Limb (tissue), 2 donors: ENCODE data around the gene TBC1D24.

Source experiments
- DNase-seq, 2 donors: peaks; one replicate each; pipeline ENCODE4 v3.0.0-alpha.2; 2016; ENCODE audit errors: extremely low spot score in 2 of 2

Gene TBC1D24

DNA sequence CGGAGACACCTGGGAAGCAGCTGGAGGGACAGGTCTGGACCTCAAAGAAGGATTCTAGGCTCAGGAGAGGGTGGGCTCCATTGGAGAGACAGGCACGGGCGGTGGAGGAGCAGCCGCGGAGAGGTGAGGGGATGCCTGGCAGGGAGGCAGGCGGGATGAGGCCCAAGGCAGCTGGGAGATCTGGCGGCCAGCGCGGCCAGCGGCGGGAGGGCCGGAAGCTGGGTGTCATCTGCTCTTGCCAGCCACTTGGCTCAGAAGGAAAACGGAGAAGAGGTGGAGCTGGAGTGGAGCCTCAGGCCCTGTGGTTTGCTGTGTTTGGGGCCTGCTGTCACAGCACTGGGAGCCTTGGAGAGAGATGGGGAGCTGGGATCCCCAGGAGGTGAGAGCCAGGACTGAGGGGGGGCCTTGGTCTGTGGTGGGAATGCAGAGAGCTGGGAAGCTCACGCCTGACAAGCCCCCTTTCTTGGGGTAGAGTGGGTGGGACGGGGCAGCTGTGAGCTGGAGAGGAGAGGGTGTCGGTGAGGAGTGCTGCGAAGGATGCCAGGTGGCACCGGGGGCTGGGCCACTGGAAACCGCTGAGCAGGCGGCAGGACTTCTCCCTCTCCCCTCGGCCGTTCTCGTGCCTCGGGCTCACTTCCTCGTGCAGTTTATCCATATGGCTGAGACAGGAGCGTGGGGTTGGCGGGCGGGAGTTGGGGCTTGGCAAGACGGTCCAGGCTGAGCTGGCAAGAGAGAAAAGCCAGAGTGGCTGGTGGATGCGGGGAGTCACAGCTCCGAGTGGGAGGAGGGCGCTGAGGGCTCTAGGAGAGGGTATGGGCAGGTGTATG, 8.0 kb downstream of the TBC1D24 start:
- DNase-seq: peak in 1 of 2 donors; percentile 56

DNA sequence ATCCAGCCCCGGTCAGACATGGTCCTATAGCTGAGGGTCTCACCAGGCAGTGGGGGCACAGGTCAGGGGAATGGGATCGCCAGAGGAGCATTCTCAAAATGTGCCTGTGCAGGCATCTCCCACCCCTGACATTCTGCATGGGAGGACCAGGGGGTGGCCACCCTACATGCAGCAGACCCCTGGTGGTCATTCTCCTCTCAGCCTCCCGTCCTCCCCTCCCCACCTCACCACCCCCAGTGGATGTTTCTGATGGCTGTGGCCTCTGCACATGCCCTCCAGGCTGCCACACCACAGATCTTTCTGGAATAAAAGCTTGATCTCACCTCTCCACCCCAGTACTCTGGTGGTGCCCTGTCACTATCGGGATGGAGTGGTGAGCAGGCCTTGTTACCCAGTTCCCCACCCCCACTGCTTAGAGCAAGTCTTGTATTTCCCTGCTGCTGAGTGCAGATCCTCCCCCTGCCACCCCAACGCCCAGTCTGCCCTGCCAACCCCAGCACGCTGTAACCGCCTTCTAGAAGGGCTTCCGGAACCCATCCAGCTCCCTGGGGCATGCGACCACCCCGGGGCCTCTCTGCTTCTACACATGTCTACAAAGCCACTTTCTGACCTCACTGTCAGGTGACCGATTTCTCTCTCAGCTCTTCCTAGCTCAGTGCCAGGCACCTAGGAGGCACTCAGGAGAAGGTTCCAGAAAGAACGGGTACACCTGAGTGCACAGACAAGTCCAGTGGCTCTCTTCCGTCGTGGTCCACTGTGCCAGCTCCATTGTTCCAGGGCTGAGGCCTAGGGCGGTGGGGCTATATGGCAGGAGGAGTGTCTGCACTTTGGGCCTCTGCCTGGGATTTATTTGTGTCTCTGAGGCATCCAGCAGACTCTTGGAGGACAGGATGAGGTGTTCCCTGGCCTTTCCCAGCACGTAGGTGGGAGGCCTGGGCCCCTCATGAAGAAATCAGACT, 9.3 kb downstream of the TBC1D24 start:
- DNase-seq: no peak

DNA sequence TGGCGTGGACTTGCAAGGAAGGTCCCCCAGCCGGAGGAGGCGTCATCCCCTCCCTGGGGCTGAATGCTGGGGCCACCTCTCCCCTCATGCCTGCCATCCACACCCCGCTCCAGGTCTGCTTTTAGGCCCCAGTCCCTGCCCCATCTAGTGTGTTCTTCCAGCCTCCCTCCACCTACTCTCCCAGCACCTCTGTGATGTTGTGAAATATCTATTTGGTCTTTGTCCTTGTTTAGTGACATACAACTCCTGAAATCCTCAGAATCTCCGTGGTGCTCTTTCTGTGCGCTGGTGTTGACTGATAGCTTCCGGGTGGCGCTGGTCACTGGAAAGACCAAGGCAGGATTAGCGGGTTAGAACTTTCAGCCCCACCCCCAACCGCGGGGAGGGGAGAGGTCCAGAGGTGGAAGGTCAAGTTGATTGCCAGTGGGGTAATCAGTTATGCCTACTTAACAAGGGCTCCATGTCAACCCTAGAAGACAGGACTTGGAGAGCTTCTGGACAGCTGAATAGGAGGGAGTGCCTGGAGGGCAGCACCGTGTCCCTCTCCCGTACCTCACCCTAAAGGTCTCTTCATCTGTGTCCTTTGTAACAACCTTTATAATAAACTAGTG, 10.1 kb downstream of the TBC1D24 start:
- no peak for DNase-seq

DNA sequence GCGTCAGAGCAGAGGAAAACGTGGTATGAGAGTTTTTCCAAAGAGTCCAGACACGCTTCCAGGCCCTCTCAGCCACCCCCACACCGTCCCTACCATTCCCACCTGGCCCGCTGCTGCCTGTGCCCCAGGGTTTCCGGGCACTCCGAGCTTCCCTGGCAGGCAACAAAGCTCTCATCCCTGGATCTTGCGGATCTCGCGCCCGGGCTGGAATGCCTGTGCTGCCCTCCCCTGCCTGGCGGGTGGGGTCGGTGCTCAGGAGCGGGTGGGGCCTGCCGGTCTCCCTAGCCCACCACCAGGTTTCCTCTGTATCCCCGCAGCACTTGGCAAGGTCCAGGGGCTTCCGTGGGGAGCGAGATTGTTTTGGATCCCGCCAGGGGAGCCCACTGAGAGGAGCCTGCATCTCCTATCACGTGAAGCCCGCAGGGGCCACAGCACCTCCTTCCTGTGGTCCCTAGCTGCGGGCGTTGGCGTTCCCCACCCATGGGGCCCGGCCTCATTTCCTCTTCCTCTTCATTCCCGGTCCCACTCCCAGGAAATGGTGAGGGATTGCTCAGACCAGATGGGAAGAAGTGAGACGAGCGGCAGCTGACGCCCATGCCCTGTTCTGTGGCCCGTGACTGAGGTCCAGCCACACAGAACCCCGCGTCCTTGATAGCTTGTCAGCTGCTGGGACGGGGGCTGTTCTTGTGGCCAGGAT, 11.0 kb downstream of the TBC1D24 start:
- DNase-seq: no peak

DNA sequence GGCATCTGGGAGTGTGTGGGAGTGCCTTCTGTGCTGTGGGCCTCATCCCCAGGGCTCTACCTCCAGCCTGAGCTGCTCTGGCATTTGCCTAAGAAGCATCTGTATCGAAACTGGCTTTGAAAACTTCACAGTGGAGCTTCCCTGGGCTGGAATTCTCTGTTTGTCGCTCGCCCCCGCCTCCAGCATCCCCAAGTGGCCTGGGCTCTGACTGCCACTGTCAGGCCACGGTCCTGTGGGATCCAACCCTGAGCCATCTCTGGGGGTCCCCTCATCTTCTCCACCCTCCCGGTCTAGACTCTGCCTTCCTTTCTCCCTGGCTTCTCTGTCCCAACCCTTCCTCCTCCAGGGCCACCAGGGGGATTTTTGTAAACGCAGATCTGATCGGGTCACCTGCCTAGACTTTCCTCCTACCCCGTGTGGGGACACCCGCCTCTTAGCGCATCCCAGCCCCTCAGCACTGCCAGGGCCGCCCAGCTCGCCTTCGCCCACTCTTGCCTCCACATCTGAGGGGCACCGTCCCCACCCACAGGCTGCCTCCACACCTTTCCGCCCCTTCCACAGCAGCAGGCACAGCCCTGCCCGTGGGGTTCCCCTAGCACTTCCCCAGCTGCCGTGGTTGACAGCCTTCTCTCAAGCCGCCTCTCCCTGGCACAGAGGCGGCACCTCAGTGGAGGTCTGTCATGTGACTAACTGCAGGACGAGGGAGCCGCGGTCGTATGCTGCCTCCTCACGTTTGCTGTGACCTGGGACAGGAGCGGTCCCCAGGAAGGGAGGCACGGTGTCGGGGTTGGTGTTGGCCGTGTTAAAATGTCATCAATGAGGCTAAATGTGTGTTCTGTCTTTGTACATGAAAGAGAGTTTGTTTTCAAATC, 12.0 kb downstream of the TBC1D24 start:
- DNase-seq: no peak

DNA sequence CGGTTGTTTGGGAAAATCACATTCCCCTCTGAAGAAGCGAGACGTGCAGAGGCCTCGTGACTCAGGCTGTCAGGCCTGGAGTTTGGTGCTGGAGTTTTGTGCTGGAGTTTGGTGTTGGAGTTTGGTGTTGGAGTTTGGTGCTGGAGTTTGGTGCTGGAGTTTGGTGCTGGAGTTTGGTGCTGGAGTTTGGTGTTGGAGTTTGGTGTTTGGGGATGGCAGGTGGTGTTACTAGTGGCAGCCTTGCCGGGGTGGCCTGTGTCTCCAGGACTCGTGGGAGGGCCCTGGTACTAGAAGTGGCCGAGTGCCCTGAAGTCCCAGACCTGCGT, 12.6 kb downstream of the TBC1D24 start:
- no peak for DNase-seq

DNA sequence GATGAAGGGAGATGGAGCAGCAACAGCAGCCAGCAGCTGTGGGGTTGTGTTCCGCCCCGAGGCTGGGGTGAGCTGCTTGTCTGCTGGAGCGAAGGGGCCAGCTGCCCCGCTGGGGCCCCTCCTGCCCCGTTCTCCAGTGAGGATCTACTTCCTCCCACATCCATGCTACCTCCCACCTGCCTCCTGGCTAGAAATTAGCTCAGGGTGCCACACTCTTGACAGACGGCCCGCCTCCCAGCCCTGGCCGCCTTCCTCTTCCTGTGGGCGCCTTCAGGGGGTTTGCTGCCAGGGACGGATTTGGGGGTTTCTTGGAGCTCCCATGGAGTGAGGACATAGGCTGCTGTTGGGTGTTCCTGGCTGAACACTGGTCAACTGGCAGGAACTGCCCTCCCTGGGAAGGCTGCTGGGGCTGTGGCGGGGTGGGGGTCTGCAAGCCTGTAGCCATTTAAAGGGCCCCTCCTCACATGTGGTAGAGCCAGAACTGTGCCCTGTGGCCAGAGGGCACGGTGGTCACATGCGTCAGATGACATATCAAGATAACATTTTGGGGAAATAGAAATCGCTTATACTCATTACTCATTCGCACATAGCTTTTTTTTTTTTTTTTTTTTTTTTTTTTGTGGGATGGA, 13.1 kb downstream of the TBC1D24 start:
- no peak for DNase-seq

DNA sequence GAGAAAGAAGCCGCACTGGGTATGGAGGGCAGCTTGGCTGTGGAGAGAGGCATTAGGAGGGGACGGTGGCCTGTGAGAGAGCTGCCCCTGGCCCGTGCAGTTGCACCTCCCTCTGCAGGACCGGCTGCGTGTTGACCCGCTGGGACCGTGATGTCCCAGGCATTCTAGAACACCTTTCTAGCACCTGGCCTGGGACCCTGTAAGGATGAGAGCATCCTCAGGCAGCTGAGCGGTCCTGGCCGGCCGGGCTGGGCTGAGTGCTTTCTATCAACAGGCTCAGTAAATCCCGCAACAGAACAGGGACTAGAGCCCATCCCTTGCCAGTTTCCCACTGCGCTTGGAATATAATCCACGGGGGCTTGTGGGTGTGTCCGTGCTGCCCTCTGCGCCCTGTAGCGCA, 14.7 kb downstream of the TBC1D24 start:
- no peak for DNase-seq

DNA sequence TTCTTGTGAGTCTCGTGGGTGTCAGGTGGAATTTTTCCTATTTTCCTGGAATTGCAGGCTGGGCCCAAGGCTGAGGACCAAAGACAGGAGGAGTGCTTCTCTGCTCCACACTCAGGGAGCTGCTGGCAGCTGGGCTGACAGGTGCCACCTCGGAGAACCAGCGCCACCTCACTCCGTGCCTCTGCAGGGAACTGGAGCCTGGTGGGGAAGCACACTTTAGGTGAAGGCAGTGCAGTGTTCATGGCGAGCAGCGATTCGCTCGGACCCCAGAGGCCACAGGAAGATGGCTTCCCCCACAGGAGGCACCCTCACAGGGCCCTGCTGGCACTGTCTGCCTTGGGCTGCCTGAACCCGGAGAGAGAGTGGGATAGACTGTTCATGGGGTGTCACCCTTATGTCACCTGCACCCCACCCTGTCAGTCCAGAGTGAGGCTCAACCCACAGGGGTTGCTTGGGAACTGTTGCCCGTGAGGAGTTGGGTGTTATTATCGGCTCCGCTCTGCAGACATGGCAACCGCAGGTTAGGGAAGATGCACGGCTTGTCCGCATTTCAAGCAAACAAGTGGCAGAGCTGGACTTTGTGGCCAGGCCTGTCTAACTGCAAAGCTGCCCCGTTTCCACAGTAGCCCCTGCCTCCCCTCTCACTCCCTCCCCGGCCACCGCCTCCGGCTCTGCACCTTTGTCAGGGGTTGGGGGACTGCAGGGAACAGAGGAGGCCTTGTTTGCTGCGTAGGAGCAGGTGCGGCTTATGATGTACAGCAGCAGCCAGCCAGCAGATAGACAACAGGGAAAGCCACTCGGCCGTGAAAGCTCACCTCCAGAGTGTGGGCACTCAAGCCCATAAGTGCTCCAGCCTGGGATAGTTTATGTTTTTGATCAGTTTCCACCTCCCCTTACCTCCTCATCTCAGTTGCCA, 15.5 kb downstream of the TBC1D24 start:
- DNase-seq: no peak

DNA sequence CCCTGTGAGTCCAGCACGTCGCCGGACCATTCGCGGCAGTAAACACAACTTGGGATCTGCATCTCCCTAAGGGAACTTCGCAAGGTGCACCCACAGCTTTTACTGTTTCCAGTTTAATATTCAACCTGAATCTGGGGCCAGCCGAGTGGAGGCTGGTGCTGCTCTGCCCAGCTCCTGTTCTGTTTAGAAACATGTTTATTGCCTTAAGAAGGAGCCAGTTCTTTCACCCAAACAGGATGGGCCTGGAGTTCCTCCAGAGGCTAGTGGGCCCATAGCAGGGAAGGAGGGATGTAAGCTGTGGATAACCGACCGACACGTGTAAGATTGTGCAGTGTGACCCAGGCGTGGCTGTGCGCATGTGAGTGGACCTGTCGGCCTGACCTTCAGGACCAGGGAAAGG, 17.4 kb downstream of the TBC1D24 start:
- DNase-seq: no peak

DNA sequence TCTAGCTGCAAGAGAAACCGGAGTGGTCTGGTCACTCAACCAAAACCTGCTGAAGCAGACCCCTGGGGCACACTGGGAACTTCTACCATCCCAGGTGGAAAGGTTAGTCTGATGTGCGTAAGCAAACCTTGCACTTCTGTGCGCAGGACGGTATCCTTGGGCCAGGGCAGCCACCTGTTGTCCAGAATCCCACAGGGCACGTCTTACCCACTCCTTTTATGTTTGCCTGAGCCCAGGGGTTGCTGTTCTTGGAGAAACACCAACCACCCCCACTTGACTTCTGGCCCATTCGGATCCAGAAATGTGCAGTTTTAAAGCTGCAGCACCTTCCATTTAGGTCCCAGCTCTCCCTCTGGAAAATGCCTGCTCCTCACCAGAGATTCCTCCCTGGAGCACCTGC, 18.7 kb downstream of the TBC1D24 start:
- no peak for DNase-seq

DNA sequence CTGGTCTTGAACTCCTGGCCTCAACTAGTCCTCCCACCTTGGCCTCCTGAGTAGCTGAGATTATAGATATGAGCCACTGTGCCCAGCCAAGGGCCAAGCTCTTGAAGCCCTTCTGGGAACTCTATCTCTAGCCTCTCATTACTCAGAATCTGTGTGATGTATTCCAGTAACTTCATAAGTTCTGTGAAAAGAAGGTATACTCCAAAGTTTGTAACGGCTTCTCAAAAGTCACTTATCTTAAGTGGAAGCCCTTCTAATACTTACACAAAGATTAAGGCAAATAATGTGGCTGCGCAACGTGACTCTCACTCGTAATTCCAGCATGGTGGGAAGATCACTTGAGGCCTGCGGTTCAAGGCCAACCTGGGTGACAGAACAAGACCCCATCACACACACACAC, 19.7 kb downstream of the TBC1D24 start:
- DNase-seq: no peak

DNA sequence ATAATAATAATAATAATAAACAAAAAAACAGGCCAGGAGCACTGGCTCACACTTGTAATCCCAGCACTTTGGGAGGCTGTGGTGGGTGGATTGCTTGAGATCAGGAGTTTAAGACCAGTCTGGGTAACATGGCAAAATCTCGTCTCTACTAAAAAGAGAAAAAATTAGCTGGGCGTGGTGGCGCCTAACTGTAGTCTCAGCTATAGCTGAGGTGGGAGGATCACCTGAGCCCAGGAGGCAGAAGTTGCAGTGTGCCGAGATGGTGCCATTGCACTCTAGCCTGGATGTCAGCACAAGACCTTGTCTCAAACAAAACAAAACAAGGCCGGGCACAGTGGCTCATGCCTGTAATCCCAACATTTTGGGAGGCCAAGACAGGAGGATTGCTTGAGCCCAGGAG, 20.1 kb downstream of the TBC1D24 start:
- no peak for DNase-seq

DNA sequence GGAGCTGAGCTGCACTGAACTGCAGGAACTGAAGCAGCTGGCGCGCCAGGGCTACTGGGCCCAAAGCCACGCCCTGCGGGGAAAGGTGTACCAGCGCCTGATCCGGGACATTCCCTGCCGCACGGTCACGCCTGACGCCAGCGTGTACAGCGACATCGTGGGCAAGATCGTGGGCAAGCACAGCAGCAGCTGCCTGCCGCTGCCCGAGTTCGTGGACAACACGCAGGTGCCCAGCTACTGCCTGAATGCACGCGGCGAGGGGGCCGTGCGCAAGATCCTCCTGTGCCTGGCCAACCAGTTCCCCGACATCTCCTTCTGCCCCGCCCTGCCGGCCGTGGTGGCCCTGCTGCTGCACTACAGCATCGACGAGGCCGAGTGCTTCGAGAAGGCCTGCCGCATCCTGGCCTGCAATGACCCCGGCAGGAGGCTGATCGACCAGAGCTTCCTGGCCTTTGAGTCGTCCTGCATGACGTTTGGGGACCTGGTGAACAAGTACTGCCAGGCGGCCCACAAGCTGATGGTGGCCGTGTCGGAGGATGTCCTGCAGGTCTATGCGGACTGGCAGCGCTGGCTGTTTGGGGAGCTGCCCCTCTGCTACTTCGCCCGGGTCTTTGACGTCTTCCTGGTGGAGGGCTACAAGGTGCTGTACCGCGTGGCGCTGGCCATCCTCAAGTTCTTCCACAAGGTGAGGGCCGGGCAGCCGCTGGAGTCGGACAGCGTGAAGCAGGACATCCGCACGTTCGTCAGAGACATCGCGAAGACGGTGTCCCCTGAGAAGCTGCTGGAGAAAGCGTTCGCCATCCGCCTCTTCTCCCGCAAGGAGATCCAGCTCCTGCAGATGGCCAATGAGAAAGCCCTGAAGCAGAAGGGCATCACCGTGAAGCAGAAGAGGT, 21.5 kb downstream of the TBC1D24 start:
- DNase-seq: no peak

DNA sequence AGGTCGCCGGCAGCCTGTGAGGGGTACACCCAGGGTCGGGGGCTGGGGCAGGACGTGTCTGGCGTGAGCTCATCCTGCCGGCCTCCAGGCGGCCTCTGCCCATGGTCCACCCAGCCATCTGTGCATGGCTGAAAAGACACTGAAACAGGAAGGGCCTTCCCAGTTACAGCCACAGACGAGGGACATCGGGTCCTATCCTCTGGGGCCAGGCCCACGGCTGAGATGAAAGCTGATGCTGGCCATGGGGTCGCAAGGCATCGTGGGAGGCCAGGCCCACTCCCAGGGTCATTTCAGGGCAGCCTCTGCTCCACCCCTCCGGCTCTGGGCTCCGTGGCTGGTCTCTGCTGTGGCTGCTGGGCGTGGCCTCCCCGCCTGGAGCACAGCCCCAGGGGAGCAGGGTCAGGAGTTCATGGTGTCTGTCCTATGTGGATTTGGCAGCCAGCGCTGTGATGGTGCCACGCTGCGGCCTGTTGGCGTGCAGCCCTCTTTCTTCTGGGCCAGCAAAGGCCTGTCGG, 22.2 kb downstream of the TBC1D24 start:
- no peak for DNase-seq

DNA sequence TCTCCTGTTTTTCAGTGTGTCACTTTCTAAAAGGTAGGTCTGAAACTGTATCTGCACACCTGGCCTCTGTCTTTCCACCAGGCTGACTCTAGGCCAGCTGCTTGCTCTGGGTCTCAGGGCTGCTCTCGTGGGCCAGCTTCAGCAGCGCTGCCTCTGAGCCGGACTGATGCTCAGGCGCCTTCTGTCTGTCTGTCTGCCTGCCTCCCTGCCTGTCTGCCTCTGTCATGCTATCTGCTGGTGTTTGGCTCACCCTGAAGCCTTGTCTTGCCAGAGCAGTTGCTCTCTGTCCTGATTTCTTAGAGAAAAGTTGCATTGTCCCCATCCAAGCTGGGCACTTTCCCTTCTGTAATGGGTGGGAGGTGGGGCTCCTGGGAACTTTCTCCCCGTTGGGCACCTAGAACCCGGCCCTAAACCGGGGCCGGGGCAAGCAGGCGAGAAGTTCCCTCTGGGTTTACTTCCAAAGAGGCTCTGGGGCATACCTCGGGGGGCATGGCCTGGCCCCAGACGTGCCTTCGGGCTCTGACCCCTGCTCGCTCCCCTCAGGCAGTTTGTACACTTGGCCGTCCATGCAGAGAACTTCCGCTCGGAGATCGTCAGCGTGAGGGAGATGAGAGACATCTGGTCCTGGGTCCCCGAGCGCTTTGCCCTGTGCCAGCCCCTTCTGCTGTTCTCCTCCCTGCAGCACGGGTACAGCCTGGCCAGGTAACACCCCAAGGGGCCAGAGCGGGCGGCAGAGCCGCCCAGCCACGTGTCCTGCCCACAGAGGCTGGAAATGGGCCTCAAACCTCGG, 23.0 kb downstream of the TBC1D24 start:
- DNase-seq: no peak
